Adrenal gland (tissue), 12 donors: ENCODE measurements around the gene BLNK. TPM values are rescaled to one million over a fixed set of nuclear protein-coding genes. Genes with fewer than 3 reads are reported as not detected.

ENCODE experiments used
- DNase-seq, 7 donors: peaks; one replicate each; pipeline ENCODE4 v3.0.0-alpha.2; 2019 to 2020
- H3K27ac ChIP-seq, 5 donors: fragments of 200-600 bp; sonication (generic) in 4 of 5; 1 replicate in 3 of 5; 2 replicates in 2 of 5; pipeline versions ENCODE4 v1.5.1 to v1.8.0; 2016 to 2020; ENCODE audit warnings: mild to moderate bottlenecking in 1 of 5
- H3K27me3 ChIP-seq: fragments of 200-600 bp; 2 replicates; pipeline ENCODE4 v1.8.0; 2021
- H3K36me3 ChIP-seq, 2 donors: fragments of 200-600 bp; replicated peaks in 1 of 2; 1 replicate in 1 of 2; 2 replicates in 1 of 2; pipeline versions ENCODE4 v1.5.1 to v1.8.0; 2018 to 2022
- H3K4me1 ChIP-seq, 2 donors: fragments of 200-600 bp; replicated peaks in 1 of 2; 1 replicate in 1 of 2; 2 replicates in 1 of 2; pipeline versions ENCODE4 v1.5.1 to v1.8.0; 2018 to 2021
- H3K4me3 ChIP-seq, 4 donors: fragments of 200-600 bp; sonication (generic) in 3 of 4; one replicate each; pipeline ENCODE4 v1.5.1; 2016 to 2018
- H3K9me3 ChIP-seq, 3 donors: fragments of 200-600 bp; sonication (generic) in 1 of 3; replicated peaks in 1 of 3; 1 replicate in 2 of 3; 2 replicates in 1 of 3; pipeline versions ENCODE4 v1.5.1 to v1.8.0; 2016 to 2021
- POLR2A ChIP-seq, 2 donors: fragments of 450-650 bp; IDR thresholded peaks; one replicate each; pipeline ENCODE4 v1.6.1; 2017; ENCODE audit warnings: antibody characterized with exemption in 2 of 2, mild to moderate bottlenecking in 2 of 2, moderate library complexity in 1 of 2
- WGBS, 4 donors: extraction: QIAGEN DNeasy Blood & Tissue Kit in 2 of 4; methylation state at CpG; one replicate each; pipeline versions ENCODE4 v1.1.5 to v1.1.7; 2013 to 2017; 5-methylcytosine and 5-hydroxymethylcytosine counted together
- intact Hi-C, 2 donors: fragments of 100-400 bp; cut with DNase I; formaldehyde crosslinking; loops; one replicate each; pipeline versions ENCODE4 v1.14.1 to v1.15.0; 2022 to 2023
- polyA plus RNA-seq, 3 donors: library from polyadenylated mRNA; stranded (reverse); fragments of 200-250 nt in 2 of 3; fragments of 350-450 nt in 1 of 3; fragmentation: Illumina TruSeq in 1 of 3; extraction: RNeasy Lipid Tissue Mini Kit (QIAGEN cat#74804) in 1 of 3; gene quantifications; one replicate each; pipeline ENCODE4 v1.2.3, GENCODE V29; 2013 to 2014
- total RNA-seq, 9 donors: library from RNA; depleted of rRNA in 4 of 9; stranded (reverse); fragments of >200 nt in 4 of 9; fragments of 120-200 nt in 1 of 9; fragmentation: NEBNext Ultra II Directional in 1 of 9; extraction: Animal tissue kit (Norgen Biotek cat#: 25700) in 1 of 9; gene quantifications; one replicate each; pipeline versions ENCODE4 v1.1.0 to v1.2.4, GENCODE V29; 2013 to 2023
- TF ChIP-seq, protein P1 (sequence below), 6 experiments: fragments of 450-650 bp in 4 of 6; fragments of 200-600 bp in 2 of 6; sonication (generic) in 1 of 6; IDR thresholded peaks; 1 replicate in 5 of 6; 2 replicates in 1 of 6; pipeline versions ENCODE4 v1.5.1 to v1.8.0; 2016 to 2021; ENCODE audit warnings: antibody characterized with exemption in 6 of 6, mild to moderate bottlenecking in 2 of 6, moderate library complexity in 1 of 6
- donor health status: healthy with polysubstance abuse.
- donor health status: Bipolar disorder and iron deficiency.
- donor health status: DM: yes; HTN: yes; CAD: no.
- donor health status: DM: no; HTN: no; CAD: no.
- donor health status: DM: no; HTN: no; CAD: no.
- donor health status: DM: yes; HTN: yes; CAD: no.

The BLNK gene
- total and polyA plus RNA-seq, 12 donors: 0.72 to 8.5 (median 4.0) TPM

DNA sequence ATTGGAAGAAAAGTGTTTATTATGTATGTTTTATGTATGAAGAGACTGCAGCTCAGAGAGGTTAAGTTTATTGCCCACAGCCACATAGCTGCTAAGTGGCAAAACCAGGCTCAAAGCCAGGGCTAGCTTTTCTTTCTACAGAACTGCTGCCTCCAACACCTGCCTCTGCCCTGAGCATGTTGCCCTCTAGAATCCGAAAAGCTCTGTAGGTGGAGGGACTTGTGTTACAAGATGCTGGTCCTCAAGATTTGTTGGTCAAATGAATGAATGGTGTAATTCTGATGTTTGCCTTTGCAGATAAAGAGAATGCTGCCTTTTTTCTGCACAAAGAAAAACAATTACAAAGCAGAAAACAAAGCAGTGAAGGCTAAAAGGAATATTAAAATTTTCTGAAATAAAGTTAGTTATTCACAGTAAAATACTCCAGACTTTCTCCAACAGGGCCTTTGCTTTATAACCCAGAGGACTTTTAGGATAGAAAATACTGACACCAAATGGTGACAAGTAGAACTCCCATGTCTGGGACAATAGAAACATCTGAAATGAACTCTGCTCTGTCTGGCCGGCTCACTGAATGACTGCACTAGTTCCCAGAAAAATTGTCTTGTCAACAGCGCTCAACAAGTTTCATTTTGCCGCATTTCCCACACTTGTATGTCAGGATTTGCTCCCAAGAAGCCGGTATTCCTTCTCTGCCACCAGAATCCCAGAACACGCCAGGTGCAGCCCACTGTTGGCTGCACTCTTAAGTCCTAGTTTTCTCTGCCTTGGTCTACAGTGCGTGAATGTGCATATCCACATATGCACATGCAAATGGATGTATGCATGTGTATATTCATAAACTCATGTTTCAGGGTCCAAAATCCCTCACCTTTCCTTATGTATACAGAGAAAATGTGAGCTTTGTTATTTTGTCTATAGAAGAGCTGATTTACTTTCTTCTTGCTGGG, 21.9 kb upstream of the BLNK start:
- 40 to 46% (median 42%) methylated on average over 7 of the region's 7 CpGs for WGBS, 4 donors
- intact Hi-C loops: loop anchor here in 1 of 2 donors (5.0 kb wide), 1 partner anchor 276 kb away; no protein-coding TSS in a partner anchor
- Histone ChIP-seq H3K27ac (no peak overlapping the region), H3K4me1 (no peaks in the 10 kb centered on the region), H3K27me3 (no peaks in the 10 kb centered on the region), H3K36me3 (no peaks in the 10 kb centered on the region), H3K4me3 (no peak overlapping the region), H3K9me3 (no peaks in the 10 kb centered on the region)
- TF ChIP-seq, protein P1, sequence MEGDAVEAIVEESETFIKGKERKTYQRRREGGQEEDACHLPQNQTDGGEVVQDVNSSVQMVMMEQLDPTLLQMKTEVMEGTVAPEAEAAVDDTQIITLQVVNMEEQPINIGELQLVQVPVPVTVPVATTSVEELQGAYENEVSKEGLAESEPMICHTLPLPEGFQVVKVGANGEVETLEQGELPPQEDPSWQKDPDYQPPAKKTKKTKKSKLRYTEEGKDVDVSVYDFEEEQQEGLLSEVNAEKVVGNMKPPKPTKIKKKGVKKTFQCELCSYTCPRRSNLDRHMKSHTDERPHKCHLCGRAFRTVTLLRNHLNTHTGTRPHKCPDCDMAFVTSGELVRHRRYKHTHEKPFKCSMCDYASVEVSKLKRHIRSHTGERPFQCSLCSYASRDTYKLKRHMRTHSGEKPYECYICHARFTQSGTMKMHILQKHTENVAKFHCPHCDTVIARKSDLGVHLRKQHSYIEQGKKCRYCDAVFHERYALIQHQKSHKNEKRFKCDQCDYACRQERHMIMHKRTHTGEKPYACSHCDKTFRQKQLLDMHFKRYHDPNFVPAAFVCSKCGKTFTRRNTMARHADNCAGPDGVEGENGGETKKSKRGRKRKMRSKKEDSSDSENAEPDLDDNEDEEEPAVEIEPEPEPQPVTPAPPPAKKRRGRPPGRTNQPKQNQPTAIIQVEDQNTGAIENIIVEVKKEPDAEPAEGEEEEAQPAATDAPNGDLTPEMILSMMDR (IDR thresholded peaks at IDR 0.05): peak; percentile 32 to 68 (median 58)
- TF ChIP-seq POLR2A (IDR thresholded peaks at IDR 0.05): no peak
- peak in 4 of 7 donors; percentile 20 to 31 (median 30) for DNase-seq

DNA sequence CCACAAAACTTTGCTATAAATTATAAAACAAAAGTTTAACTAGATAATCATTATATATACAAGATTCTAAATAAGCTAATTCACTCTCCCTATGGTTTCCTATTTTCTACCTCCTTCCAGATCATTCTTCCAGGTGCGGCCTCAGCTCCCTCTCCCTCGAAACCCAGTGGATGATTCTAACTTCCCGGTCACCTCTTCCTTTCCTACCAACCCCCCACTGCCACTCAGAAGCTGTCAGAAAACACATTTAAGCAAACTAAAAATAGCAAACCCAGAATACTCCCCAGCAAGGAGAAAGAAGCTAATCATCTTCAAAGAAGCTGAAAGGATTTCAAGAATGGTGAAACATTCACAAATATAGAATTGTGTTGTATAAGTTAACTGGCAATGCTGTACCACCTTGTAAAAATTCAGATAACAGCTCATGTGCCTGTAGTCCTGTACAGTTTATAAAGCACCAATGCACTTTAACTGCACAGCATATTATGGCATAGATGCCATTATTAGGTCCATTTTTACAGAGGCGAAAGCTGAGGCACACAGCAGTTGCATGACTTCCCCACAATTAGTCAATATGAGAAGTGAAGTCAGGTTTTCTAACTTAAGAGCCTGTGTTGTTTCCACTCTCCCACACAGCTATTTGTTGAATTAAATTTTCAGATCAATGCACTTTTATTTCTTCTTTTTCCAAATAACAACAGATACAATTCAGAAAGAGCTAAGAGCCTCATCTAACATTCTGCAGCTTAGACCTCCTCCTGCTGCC, 19.2 kb upstream of the BLNK start:
- TF ChIP-seq POLR2A (IDR thresholded peaks at IDR 0.05): no peak
- TF ChIP-seq, protein P1 (IDR thresholded peaks at IDR 0.05): no peak
- Histone ChIP-seq H3K4me3 (no peak overlapping the region), H3K36me3 (no peaks in the 10 kb centered on the region), H3K27ac (no peak overlapping the region), H3K27me3 (no peaks in the 10 kb centered on the region), H3K9me3 (no peaks in the 10 kb centered on the region), H3K4me1 (peaks cover 0 to 6% of the 10 kb centered on the region in 2 donors)
- DNase-seq: no peak
- intact Hi-C loops: loop anchor here in 1 of 2 donors (5.0 kb wide), 1 partner anchor 273 kb away; no protein-coding TSS in a partner anchor
- WGBS, 4 donors: 66 to 83% (median 73%) methylated on average over 4 of the region's 4 CpGs

DNA sequence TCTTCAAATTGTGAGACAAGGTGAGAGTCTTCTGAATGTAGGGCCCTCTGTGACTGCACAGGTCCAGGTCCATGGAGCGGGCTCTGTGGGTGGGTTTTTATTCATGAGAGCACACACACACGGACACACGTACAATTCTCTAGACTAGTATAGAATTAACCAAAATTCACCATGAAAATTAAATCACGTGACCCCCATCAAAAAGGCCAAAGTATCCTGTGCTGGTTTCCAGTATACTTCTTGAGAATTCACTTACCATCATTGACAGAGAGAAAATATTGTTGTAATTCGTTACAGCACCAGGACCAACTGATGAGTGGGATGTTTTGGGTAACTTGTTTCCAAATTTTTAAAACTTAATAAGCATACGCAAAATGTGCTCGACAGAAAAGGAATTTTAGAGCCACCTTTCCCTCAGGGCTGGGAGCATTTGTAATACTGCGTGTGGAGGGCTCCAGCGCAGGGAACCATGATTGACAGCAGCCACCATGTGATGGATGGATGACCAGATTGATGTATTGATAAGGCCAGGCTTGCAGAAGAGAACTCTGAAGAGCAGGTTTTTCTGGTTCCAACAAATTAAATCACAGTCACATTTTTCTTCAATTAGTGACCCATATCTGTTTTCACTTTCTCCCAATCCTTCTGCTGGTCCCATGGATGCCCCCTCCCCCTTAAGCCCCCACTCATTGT, 18.0 kb upstream of the BLNK start:
- Histone ChIP-seq H3K4me3 (no peak overlapping the region), H3K36me3 (no peaks in the 10 kb centered on the region), H3K27ac (no peak overlapping the region), H3K9me3 (no peaks in the 10 kb centered on the region), H3K4me1 (peaks cover 0 to 6% of the 10 kb centered on the region in 2 donors), H3K27me3 (no peaks in the 10 kb centered on the region)
- TF ChIP-seq POLR2A (IDR thresholded peaks at IDR 0.05): no peak
- no peak for DNase-seq
- WGBS, 4 donors: 82 to 87% (median 84%) methylated on average over 9 of the region's 9 CpGs
- intact Hi-C loops: no loop called here

DNA sequence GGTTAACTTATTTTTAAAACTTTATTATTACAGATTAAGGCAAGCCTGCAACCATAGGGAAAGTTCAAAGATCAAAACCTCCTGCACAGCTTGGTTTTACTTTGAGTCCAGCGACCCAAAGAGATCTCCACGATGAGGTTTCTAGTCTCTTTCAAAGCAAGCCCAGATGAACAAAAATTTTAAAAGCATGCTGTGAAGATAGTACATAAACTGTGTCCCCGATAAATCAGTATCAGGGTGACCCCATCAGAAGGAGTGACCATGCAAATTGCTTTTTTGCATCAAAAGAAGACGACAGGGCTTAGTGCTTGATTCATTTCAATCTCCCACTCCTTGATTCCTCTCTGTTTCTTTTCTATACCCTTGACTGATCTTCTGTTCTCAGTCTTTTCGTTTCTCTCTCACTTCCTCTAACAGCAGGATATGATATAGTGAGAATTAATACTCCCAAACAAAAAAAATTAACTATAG, 16.8 kb upstream of the BLNK start:
- Histone ChIP-seq H3K9me3 (no peaks in the 10 kb centered on the region), H3K4me3 (no peak overlapping the region), H3K27ac (no peak overlapping the region), H3K36me3 (no peaks in the 10 kb centered on the region), H3K4me1 (peaks cover 0 to 6% of the 10 kb centered on the region in 2 donors), H3K27me3 (no peaks in the 10 kb centered on the region)
- DNase-seq: no peak
- 42 to 51% (median 47%) methylated on average over 5 of the region's 5 CpGs for WGBS, 4 donors
- TF ChIP-seq, protein P1 (IDR thresholded peaks at IDR 0.05): no peak
- TF ChIP-seq POLR2A (IDR thresholded peaks at IDR 0.05): no peak
- intact Hi-C loops: no loop called here
